Measurements from ENCODE around the gene IFNW1. TPM values are rescaled to one million over a fixed set of nuclear protein-coding genes. Genes with fewer than 3 reads are reported as not detected.

The IFNW1 gene
- total and polyA plus RNA-seq, 2 of the 13 experiments (the other 11 are each of a cell fraction or from before 2014, with no cell fraction given) = not detected

GRCh38 chr9:21097817-21098216, 43.8 kb downstream of the IFNW1 start (continued):
- TF ChIP-seq, protein P1, sequence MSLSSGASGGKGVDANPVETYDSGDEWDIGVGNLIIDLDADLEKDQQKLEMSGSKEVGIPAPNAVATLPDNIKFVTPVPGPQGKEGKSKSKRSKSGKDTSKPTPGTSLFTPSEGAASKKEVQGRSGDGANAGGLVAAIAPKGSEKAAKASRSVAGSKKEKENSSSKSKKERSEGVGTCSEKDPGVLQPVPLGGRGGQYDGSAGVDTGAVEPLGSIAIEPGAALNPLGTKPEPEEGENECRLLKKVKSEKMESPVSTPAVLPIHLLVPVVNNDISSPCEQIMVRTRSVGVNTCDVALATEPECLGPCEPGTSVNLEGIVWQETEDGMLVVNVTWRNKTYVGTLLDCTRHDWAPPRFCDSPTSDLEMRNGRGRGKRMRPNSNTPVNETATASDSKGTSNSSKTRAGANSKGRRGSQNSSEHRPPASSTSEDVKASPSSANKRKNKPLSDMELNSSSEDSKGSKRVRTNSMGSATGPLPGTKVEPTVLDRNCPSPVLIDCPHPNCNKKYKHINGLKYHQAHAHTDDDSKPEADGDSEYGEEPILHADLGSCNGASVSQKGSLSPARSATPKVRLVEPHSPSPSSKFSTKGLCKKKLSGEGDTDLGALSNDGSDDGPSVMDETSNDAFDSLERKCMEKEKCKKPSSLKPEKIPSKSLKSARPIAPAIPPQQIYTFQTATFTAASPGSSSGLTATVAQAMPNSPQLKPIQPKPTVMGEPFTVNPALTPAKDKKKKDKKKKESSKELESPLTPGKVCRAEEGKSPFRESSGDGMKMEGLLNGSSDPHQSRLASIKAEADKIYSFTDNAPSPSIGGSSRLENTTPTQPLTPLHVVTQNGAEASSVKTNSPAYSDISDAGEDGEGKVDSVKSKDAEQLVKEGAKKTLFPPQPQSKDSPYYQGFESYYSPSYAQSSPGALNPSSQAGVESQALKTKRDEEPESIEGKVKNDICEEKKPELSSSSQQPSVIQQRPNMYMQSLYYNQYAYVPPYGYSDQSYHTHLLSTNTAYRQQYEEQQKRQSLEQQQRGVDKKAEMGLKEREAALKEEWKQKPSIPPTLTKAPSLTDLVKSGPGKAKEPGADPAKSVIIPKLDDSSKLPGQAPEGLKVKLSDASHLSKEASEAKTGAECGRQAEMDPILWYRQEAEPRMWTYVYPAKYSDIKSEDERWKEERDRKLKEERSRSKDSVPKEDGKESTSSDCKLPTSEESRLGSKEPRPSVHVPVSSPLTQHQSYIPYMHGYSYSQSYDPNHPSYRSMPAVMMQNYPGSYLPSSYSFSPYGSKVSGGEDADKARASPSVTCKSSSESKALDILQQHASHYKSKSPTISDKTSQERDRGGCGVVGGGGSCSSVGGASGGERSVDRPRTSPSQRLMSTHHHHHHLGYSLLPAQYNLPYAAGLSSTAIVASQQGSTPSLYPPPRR (CRISPR knock-in tag; IDR thresholded peaks at IDR 0.05; ENCODE audit: borderline replicate concordance) = no peak
- TF ChIP-seq HES4 (CRISPR knock-in tag; IDR thresholded peaks at IDR 0.05; ENCODE audit: borderline replicate concordance) = no peak

- in situ Hi-C loops (cut with HindIII; ENCODE audit: extremely low pct_ligation_motif_present, low pct_unique_long_range_greater_than_20kb) = no loop called here
- POLR2A ChIA-PET = no interaction called here
- Histone ChIP-seq H3K27me3 (ENCODE audit: control insufficient read depth in 1 of 2, insufficient read depth in 2 of 2, low read length in 2 of 2) (no peaks in the 10 kb centered on the region), H3K36me3 (replicated peaks in 1 of 2; ENCODE audit: control insufficient read depth in 1 of 2, insufficient read depth in 2 of 2, low read length in 2 of 2) (no peaks in the 10 kb centered on the region), H3K9ac (ENCODE audit: insufficient read depth, low read depth, low read length) (no peak overlapping the region), H3K4me1 (ENCODE audit: insufficient read depth, low read length) (no peaks in the 10 kb centered on the region), H3K9me3 (ENCODE audit: low read length) (no peaks in the 10 kb centered on the region), H4K20me1 (ENCODE audit: insufficient read depth, low read length) (no peaks in the 10 kb centered on the region), H2AFZ (ENCODE audit: low read length) (no peak overlapping the region), H3K27ac (ENCODE audit: extremely low read length, insufficient read depth, low read length) (no peak overlapping the region), H3K4me2 (ENCODE audit: low read depth, low read length) (no peak overlapping the region), H3K79me2 (ENCODE audit: insufficient read depth, low read length) (no peaks in the 10 kb centered on the region), H3K4me3 (replicated peaks in 1 of 3; ENCODE audit: insufficient read depth in 1 of 3, low read depth in 2 of 3, low read length in 3 of 3) (no peak overlapping the region)
- 42% methylated on average over 2 of the region's 2 CpGs for WGBS (ENCODE audit: low lambda C conversion rate)
- BruUV-seq (replicated peaks) = no TSS peak
- DNase-seq (ENCODE audit: low spot score) = no peak
- FAIRE-seq = no peak
- intact Hi-C loops (cut with micrococcal nuclease; ENCODE audit: unreplicated experiment) = no loop called here
- ATAC-seq = no peak
- CTCF ChIA-PET (ENCODE audit: low intra/inter-chr PET ratio, low total read pairs) = no interaction called here
- TF ChIP-seq SALL1 (CRISPR knock-in tag; IDR thresholded peaks at IDR 0.05) = no peak
- TF ChIP-seq DPF2 (CRISPR knock-in tag; IDR thresholded peaks at IDR 0.05; ENCODE audit: borderline replicate concordance, low read depth) = no peak
- TF ChIP-seq NR0B2 (CRISPR knock-in tag; IDR thresholded peaks at IDR 0.05) = no peak
- no peak for TF ChIP-seq ZNF34 (CRISPR knock-in tag; IDR thresholded peaks at IDR 0.05; ENCODE audit: borderline replicate concordance)
- TF ChIP-seq, protein P2, sequence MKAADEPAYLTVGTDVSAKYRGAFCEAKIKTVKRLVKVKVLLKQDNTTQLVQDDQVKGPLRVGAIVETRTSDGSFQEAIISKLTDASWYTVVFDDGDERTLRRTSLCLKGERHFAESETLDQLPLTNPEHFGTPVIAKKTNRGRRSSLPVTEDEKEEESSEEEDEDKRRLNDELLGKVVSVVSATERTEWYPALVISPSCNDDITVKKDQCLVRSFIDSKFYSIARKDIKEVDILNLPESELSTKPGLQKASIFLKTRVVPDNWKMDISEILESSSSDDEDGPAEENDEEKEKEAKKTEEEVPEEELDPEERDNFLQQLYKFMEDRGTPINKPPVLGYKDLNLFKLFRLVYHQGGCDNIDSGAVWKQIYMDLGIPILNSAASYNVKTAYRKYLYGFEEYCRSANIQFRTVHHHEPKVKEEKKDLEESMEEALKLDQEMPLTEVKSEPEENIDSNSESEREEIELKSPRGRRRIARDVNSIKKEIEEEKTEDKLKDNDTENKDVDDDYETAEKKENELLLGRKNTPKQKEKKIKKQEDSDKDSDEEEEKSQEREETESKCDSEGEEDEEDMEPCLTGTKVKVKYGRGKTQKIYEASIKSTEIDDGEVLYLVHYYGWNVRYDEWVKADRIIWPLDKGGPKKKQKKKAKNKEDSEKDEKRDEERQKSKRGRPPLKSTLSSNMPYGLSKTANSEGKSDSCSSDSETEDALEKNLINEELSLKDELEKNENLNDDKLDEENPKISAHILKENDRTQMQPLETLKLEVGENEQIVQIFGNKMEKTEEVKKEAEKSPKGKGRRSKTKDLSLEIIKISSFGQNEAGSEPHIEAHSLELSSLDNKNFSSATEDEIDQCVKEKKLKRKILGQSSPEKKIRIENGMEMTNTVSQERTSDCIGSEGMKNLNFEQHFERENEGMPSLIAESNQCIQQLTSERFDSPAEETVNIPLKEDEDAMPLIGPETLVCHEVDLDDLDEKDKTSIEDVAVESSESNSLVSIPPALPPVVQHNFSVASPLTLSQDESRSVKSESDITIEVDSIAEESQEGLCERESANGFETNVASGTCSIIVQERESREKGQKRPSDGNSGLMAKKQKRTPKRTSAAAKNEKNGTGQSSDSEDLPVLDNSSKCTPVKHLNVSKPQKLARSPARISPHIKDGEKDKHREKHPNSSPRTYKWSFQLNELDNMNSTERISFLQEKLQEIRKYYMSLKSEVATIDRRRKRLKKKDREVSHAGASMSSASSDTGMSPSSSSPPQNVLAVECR (CRISPR knock-in tag; IDR thresholded peaks at IDR 0.05; ENCODE audit: borderline replicate concordance) = no peak
- no peak for TF ChIP-seq ZSCAN21 (CRISPR knock-in tag; IDR thresholded peaks at IDR 0.05; ENCODE audit: borderline replicate concordance)
- no peak for TF ChIP-seq ZNF776 (CRISPR knock-in tag; IDR thresholded peaks at IDR 0.05)
- TF ChIP-seq IRF2 (CRISPR knock-in tag; IDR thresholded peaks at IDR 0.05) = no peak
- TF ChIP-seq SNRNP70 (IDR thresholded peaks at IDR 0.05; ENCODE audit: low read depth, low read length) = no peak
- TF ChIP-seq ZNF746 (CRISPR knock-in tag; IDR thresholded peaks at IDR 0.05) = no peak
- no peak for TF ChIP-seq ATAD3A (CRISPR knock-in tag; IDR thresholded peaks at IDR 0.05)
- TF ChIP-seq ZNF616 (CRISPR knock-in tag; IDR thresholded peaks at IDR 0.05; ENCODE audit: low read depth) = no peak
- no peak for TF ChIP-seq ZFP36L2 (CRISPR knock-in tag; IDR thresholded peaks at IDR 0.05)
These were observed 44.8 kb downstream of the IFNW1 start for GRCh38 chr9:21096901-21097255.

Data from HepG2 (cell line).